Measurements from ENCODE around the gene WIPI1. TPM values are rescaled to one million over a fixed set of nuclear protein-coding genes. Genes with fewer than 3 reads are reported as not detected.

The WIPI1 gene
- total and polyA plus RNA-seq, 9 of the 15 experiments (the other 6 are each of a cell fraction or from before 2014, with no cell fraction given) = 3.7 to 23.5 (median 11.8) TPM

DNA sequence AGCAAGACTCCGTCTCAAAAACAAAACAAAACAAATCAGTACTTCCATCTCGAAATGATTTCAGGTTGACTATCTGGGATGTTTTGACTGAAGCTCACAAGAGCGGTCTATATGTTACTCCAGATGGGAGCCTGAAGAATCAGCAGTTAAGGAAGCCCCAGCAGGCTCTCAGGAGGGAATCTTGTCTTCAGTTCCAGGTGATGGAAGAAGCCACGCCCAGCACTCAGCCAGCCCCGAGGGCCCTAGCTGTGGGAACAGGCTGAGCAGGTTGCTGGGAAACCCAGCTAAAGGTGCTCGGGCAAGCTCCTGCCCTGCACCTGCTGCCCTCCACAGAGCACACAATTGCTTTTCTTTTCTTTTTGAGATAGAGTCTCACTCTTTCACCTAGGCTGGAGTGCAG lies 32.4 kb downstream of the WIPI1 start (continued):
- TF ChIP-seq, protein P1, sequence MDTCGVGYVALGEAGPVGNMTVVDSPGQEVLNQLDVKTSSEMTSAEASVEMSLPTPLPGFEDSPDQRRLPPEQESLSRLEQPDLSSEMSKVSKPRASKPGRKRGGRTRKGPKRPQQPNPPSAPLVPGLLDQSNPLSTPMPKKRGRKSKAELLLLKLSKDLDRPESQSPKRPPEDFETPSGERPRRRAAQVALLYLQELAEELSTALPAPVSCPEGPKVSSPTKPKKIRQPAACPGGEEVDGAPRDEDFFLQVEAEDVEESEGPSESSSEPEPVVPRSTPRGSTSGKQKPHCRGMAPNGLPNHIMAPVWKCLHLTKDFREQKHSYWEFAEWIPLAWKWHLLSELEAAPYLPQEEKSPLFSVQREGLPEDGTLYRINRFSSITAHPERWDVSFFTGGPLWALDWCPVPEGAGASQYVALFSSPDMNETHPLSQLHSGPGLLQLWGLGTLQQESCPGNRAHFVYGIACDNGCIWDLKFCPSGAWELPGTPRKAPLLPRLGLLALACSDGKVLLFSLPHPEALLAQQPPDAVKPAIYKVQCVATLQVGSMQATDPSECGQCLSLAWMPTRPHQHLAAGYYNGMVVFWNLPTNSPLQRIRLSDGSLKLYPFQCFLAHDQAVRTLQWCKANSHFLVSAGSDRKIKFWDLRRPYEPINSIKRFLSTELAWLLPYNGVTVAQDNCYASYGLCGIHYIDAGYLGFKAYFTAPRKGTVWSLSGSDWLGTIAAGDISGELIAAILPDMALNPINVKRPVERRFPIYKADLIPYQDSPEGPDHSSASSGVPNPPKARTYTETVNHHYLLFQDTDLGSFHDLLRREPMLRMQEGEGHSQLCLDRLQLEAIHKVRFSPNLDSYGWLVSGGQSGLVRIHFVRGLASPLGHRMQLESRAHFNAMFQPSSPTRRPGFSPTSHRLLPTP (IDR thresholded peaks at IDR 0.05; ENCODE audit: borderline replicate concordance, extremely low read depth, insufficient read length) = no peak
- no peak for TF ChIP-seq RHOXF2B (CRISPR knock-in tag; conservative IDR thresholded peaks at IDR 0.05)
- TF ChIP-seq, protein P2, sequence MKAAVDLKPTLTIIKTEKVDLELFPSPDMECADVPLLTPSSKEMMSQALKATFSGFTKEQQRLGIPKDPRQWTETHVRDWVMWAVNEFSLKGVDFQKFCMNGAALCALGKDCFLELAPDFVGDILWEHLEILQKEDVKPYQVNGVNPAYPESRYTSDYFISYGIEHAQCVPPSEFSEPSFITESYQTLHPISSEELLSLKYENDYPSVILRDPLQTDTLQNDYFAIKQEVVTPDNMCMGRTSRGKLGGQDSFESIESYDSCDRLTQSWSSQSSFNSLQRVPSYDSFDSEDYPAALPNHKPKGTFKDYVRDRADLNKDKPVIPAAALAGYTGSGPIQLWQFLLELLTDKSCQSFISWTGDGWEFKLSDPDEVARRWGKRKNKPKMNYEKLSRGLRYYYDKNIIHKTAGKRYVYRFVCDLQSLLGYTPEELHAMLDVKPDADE (conservative IDR thresholded peaks at IDR 0.05; ENCODE audit: control insufficient read depth, low read depth, low read length) = no peak
- TF ChIP-seq, protein P3, sequence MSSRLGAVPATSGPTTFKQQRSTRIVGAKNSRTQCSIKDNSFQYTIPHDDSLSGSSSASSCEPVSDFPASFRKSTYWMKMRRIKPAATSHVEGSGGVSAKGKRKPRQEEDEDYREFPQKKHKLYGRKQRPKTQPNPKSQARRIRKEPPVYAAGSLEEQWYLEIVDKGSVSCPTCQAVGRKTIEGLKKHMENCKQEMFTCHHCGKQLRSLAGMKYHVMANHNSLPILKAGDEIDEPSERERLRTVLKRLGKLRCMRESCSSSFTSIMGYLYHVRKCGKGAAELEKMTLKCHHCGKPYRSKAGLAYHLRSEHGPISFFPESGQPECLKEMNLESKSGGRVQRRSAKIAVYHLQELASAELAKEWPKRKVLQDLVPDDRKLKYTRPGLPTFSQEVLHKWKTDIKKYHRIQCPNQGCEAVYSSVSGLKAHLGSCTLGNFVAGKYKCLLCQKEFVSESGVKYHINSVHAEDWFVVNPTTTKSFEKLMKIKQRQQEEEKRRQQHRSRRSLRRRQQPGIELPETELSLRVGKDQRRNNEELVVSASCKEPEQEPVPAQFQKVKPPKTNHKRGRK (tag; IDR thresholded peaks at IDR 0.05) = no peak
- TF ChIP-seq, protein P4, sequence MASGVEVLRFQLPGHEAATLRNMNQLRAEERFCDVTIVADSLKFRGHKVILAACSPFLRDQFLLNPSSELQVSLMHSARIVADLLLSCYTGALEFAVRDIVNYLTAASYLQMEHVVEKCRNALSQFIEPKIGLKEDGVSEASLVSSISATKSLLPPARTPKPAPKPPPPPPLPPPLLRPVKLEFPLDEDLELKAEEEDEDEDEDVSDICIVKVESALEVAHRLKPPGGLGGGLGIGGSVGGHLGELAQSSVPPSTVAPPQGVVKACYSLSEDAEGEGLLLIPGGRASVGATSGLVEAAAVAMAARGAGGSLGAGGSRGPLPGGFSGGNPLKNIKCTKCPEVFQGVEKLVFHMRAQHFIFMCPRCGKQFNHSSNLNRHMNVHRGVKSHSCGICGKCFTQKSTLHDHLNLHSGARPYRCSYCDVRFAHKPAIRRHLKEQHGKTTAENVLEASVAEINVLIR (CRISPR knock-in tag; IDR thresholded peaks at IDR 0.05) = no peak
- TF ChIP-seq POLR2A (conservative IDR thresholded peaks at IDR 0.05) = no peak
- no peak for TF ChIP-seq RAD51 (IDR thresholded peaks at IDR 0.05; ENCODE audit: borderline replicate concordance, low read depth)
- no peak for TF ChIP-seq ETV1 (tag; conservative IDR thresholded peaks at IDR 0.05; ENCODE audit: low read depth)

Measured in K562 (cell line).